ENCODE data around the gene CRTAC1.

DNA sequence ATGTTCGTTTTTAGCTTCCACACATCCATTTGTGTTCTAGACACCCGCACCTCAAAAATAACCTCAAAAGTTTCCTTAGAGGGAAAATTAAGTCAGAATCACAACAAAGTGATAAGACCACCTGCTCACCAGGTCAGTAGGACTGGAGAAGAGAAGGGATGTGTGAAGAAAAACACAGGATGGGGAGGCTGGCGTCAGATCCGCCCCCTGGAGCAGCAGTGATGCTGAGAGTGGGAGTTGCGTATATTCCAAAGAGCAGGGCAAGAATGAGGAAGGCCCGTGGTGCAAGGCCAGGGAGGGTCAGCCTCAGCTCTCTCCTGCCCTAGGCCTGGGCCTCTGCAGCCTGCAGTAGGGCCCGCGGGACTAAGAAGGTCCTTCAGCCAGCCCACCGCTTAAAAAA lies 28.7 kb downstream of the CRTAC1 start:
- no peak for TF ChIP-seq EZH2 (IDR thresholded peaks at IDR 0.05; ENCODE audit: insufficient read depth, low read length)
- TF ChIP-seq, protein P1, sequence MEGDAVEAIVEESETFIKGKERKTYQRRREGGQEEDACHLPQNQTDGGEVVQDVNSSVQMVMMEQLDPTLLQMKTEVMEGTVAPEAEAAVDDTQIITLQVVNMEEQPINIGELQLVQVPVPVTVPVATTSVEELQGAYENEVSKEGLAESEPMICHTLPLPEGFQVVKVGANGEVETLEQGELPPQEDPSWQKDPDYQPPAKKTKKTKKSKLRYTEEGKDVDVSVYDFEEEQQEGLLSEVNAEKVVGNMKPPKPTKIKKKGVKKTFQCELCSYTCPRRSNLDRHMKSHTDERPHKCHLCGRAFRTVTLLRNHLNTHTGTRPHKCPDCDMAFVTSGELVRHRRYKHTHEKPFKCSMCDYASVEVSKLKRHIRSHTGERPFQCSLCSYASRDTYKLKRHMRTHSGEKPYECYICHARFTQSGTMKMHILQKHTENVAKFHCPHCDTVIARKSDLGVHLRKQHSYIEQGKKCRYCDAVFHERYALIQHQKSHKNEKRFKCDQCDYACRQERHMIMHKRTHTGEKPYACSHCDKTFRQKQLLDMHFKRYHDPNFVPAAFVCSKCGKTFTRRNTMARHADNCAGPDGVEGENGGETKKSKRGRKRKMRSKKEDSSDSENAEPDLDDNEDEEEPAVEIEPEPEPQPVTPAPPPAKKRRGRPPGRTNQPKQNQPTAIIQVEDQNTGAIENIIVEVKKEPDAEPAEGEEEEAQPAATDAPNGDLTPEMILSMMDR (IDR thresholded peaks at IDR 0.05; ENCODE audit: insufficient read depth, low read depth, low read length), result no peak

All from astrocyte (in vitro differentiated cells and primary cell).